Skeletal muscle satellite cell (primary cell): Measurements from ENCODE around the gene KCNN1. TPM values are rescaled to one million over a fixed set of nuclear protein-coding genes. Genes with fewer than 3 reads are reported as not detected.

ENCODE experiments used
- small RNA-seq: library from RNA; depleted of rRNA; stranded (forward); fragments of <200 nt; gene quantifications from one replicate; pipeline ENCODE3, GENCODE V24; 2012

KCNN1 gene

Small RNA genes within 50 kb of the gene (small RNA-seq; reads per million reads assigned to genes)
- gene RNA5SP468 = not detected
